SU-DHL-6 (cell line): ENCODE data around the gene OR4F6.

ENCODE experiments used
- CTCF ChIP-seq: fragments of 200-600 bp; sonication (generic); IDR thresholded peaks from one replicate; pipeline ENCODE4 v1.5.1; 2017; ENCODE audit warnings: antibody characterized with exemption, mild to moderate bottlenecking, low read length, moderate library complexity; ENCODE audit not compliant: insufficient read depth, poor library complexity, severe bottlenecking
- EZH2phosphoT487 ChIP-seq: fragments of 200-600 bp; sonication (generic), shearing (Covaris generic); conservative IDR thresholded peaks from 2 replicates; pipeline ENCODE4 v1.6.1; 2018; ENCODE audit warnings: mild to moderate bottlenecking, antibody characterized with exemption, low read length, moderate library complexity, mixed read lengths

- TF ChIP-seq CTCF (no peak), EZH2phosphoT487 (no peak)
Measured at GRCh38 chr15:101828774-101829173, 25.5 kb downstream of the OR4F6 start.
